Suprapubic skin (tissue), 4 donors: Measurements from ENCODE around the gene CRKL.

Source experiments
- POLR2A ChIP-seq, 2 donors: fragments of 450-650 bp; IDR thresholded peaks; one replicate each; pipeline ENCODE4 v1.6.1; 2017; ENCODE audit warnings: antibody characterized with exemption in 2 of 2, mild to moderate bottlenecking in 2 of 2, moderate library complexity in 2 of 2
- POLR2AphosphoS5 ChIP-seq, 3 donors: sonication (generic); formaldehyde crosslinking; IDR thresholded peaks; one replicate each; pipeline ENCODE4 v1.6.1; 2017; ENCODE audit warnings: antibody characterized with exemption in 3 of 3
- TF ChIP-seq, protein P1 (sequence below), 2 donors: fragments of 200-600 bp in 1 of 2; fragments of 450-650 bp in 1 of 2; sonication (generic) in 1 of 2; IDR thresholded peaks; one replicate each; pipeline ENCODE4 v1.5.1; 2016 to 2019; ENCODE audit warnings: antibody characterized with exemption in 2 of 2, mild to moderate bottlenecking in 1 of 2, moderate library complexity in 1 of 2

- TF ChIP-seq, protein P1, sequence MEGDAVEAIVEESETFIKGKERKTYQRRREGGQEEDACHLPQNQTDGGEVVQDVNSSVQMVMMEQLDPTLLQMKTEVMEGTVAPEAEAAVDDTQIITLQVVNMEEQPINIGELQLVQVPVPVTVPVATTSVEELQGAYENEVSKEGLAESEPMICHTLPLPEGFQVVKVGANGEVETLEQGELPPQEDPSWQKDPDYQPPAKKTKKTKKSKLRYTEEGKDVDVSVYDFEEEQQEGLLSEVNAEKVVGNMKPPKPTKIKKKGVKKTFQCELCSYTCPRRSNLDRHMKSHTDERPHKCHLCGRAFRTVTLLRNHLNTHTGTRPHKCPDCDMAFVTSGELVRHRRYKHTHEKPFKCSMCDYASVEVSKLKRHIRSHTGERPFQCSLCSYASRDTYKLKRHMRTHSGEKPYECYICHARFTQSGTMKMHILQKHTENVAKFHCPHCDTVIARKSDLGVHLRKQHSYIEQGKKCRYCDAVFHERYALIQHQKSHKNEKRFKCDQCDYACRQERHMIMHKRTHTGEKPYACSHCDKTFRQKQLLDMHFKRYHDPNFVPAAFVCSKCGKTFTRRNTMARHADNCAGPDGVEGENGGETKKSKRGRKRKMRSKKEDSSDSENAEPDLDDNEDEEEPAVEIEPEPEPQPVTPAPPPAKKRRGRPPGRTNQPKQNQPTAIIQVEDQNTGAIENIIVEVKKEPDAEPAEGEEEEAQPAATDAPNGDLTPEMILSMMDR (IDR thresholded peaks at IDR 0.05), result no peak
- TF ChIP-seq POLR2A (IDR thresholded peaks at IDR 0.05) (no peak), POLR2AphosphoS5 (IDR thresholded peaks at IDR 0.05) (no peak)
Measured at GRCh38 chr22:20956258-20957101, 39.3 kb downstream of the CRKL start.
